GM19035 (cell line): ENCODE measurements around the gene WNT7B.

ENCODE experiments used
- ATAC-seq: cut with Tn5 transposase; IDR thresholded peaks from one replicate; pipeline ENCODE4 v1.9.1; 2021; ENCODE audit not compliant: unreplicated experiment

The WNT7B gene

GRCh38 chr22:45997077-45997776 lies 20.3 kb upstream of the WNT7B start:
- no peak for ATAC-seq

- no peak for ATAC-seq
Observed at GRCh38 chr22:45996241-45997076, 19.5 kb upstream of the WNT7B start.

- ATAC-seq = no peak
Observed at GRCh38 chr22:45995405-45996101, 18.6 kb upstream of the WNT7B start.

- ATAC-seq = no peak
Observed at GRCh38 chr22:45994491-45995404, 17.8 kb upstream of the WNT7B start.

GRCh38 chr22:45993841-45994240 lies 16.9 kb upstream of the WNT7B start:
- no peak for ATAC-seq

- no peak for ATAC-seq
Observed at GRCh38 chr22:45993143-45993692, 16.3 kb upstream of the WNT7B start.

GRCh38 chr22:45992737-45993136 lies 15.8 kb upstream of the WNT7B start:
- no peak for ATAC-seq

GRCh38 chr22:45991098-45991497 lies 14.1 kb upstream of the WNT7B start:
- ATAC-seq = no peak

GRCh38 chr22:45987136-45987861 lies 10.3 kb upstream of the WNT7B start:
- no peak for ATAC-seq

GRCh38 chr22:45984316-45984916 lies 7.5 kb upstream of the WNT7B start:
- no peak for ATAC-seq

GRCh38 chr22:45983797-45984196 lies 6.8 kb upstream of the WNT7B start:
- no peak for ATAC-seq

GRCh38 chr22:45980761-45981160 lies 3.8 kb upstream of the WNT7B start:
- no peak for ATAC-seq

GRCh38 chr22:45980268-45980570 lies 3.3 kb upstream of the WNT7B start:
- no peak for ATAC-seq

- ATAC-seq = no peak
Observed at GRCh38 chr22:45978275-45978713, 1.3 kb upstream of the WNT7B start.

GRCh38 chr22:45977551-45978274 lies 751 bp upstream of the WNT7B start:
- no peak for ATAC-seq

GRCh38 chr22:45976254-45977002 lies 534 bp downstream of the WNT7B start:
- no peak for ATAC-seq

- ATAC-seq = no peak
Observed at GRCh38 chr22:45975164-45976161, 1.5 kb downstream of the WNT7B start.
